Ovary (tissue), 9 donors: ENCODE results near the gene SWSAP1. TPM values are rescaled to one million over a fixed set of nuclear protein-coding genes. Genes with fewer than 3 reads are reported as not detected.
"Not testable (repeated sequence)": the region's sequence is repeated elsewhere in the genome, so short reads cannot be mapped to it uniquely, and the experiment has no call there.

ENCODE experiments used
- DNase-seq, 5 donors: peaks; one replicate each; pipeline ENCODE4 v3.0.0-alpha.2; 2019 to 2020
- H3K27ac ChIP-seq, 2 donors: fragments of 200-600 bp; one replicate each; pipeline versions ENCODE4 v1.5.1 to v1.8.0; 2019 to 2022
- H3K27me3 ChIP-seq: fragments of 200-600 bp; one replicate; pipeline ENCODE4 v1.8.0; 2022
- H3K36me3 ChIP-seq: fragments of 200-600 bp; sonication (generic); one replicate; pipeline ENCODE4 v1.5.1; 2019
- H3K4me1 ChIP-seq: one replicate; pipeline ENCODE4 v1.8.1; 2013; ENCODE audit warnings: mild to moderate bottlenecking, moderate library complexity; ENCODE audit not compliant: insufficient read depth
- H3K4me3 ChIP-seq: fragments of 200-600 bp; sonication (generic); one replicate; pipeline ENCODE4 v1.5.1; 2017
- H3K9me3 ChIP-seq, 2 donors: fragments of 200-600 bp in 1 of 2; sonication (generic) in 1 of 2; one replicate each; pipeline versions ENCODE4 v1.5.1 to v1.8.1; 2013 to 2019; ENCODE audit warnings: mild to moderate bottlenecking in 1 of 2, moderate library complexity in 1 of 2
- EP300 ChIP-seq: sonication (generic); formaldehyde crosslinking; IDR thresholded peaks from one replicate; pipeline ENCODE4 v1.6.1; 2017; ENCODE audit warnings: antibody characterized with exemption
- POLR2A ChIP-seq: fragments of 450-650 bp; IDR thresholded peaks from one replicate; pipeline ENCODE4 v1.6.1; 2017; ENCODE audit warnings: antibody characterized with exemption, mild to moderate bottlenecking, moderate library complexity
- WGBS, 3 donors: extraction: QIAGEN DNeasy Blood & Tissue Kit in 1 of 3; methylation state at CpG; one replicate each; pipeline versions ENCODE4 v1.1.5 to v1.1.7; 2013 to 2017; 5-methylcytosine and 5-hydroxymethylcytosine counted together
- intact Hi-C, 4 donors: fragments of 100-400 bp; cut with DNase I; formaldehyde crosslinking; loops; one replicate each; pipeline versions ENCODE4 v1.11.0 to v1.15.1; 2022 to 2023
- polyA plus RNA-seq, 2 donors: library from polyadenylated mRNA; stranded (reverse); fragments of 200-250 nt in 1 of 2; fragments of 350-450 nt in 1 of 2; fragmentation: Illumina TruSeq in 1 of 2; extraction: RNeasy Lipid Tissue Mini Kit (QIAGEN cat#74804) in 1 of 2; gene quantifications; one replicate each; pipeline ENCODE4 v1.2.3, GENCODE V29; 2013 to 2014
- total RNA-seq, 7 donors: library from RNA; depleted of rRNA in 2 of 7; stranded (reverse); fragments of >200 nt in 2 of 7; fragmentation: NEBNext Ultra II Directional in 3 of 7; extraction: Animal tissue kit (Norgen Biotek cat#: 25700) in 3 of 7; gene quantifications; one replicate each; pipeline versions ENCODE4 v1.1.0 to v1.2.4, GENCODE V29; 2016 to 2023
- TF ChIP-seq, protein P1 (sequence below), 3 donors: fragments of 450-650 bp in 2 of 3; fragments of 200-600 bp in 1 of 3; IDR thresholded peaks; one replicate each; pipeline versions ENCODE4 v1.5.1 to v1.8.0; 2016 to 2022; ENCODE audit warnings: antibody characterized with exemption in 3 of 3, mild to moderate bottlenecking in 1 of 3
- donor health status: DM: no; HTN: no; CAD: no; lungs with moderate emphysema.
- donor health status: DM: no; HTN: no; CAD: no.
- donor health status: Bipolar disorder and iron deficiency.
- donor health status: DM: yes; HTN: yes; CAD: no.
- donor health status: DM: no; HTN: no; CAD: no.
- donor health status: DM: yes; HTN: yes; CAD: no.

SWSAP1 gene
- total and polyA plus RNA-seq, 9 donors = 0.60 to 3.3 (median 2.4) TPM

DNA sequence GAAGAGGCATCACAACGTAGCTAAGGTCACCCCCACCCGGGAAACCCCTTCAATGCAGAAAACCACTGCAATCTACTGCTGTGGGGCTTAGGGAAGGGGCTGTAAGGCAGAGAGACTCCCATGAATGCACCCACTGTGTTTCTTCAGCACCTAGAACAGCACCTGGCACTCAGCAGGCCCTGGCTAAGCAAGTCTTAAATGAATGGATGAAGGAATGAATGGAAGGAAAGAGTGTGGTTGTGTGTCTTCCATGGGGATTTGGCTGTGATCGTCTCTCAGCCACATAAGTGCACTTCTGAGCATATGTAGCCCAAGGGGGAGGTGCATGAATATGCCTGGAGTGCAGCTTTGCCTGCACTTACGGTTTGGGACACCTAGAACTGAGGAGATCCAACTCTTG is 25.3 kb upstream of the SWSAP1 start:
- Histone ChIP-seq H3K36me3 (no peaks in the 10 kb centered on the region), H3K4me3 (no peak overlapping the region), H3K27ac (no peak overlapping the region), H3K27me3 (no peaks in the 10 kb centered on the region), H3K9me3 (no peaks in the 10 kb centered on the region), H3K4me1 (peaks cover 6% of the 10 kb centered on the region)
- intact Hi-C loops = no loop called here
- 92 to 99% (median 95%) methylated on average over 4 of the region's 4 CpGs for WGBS, 3 donors
- no peak for TF ChIP-seq POLR2A
- TF ChIP-seq, protein P1, sequence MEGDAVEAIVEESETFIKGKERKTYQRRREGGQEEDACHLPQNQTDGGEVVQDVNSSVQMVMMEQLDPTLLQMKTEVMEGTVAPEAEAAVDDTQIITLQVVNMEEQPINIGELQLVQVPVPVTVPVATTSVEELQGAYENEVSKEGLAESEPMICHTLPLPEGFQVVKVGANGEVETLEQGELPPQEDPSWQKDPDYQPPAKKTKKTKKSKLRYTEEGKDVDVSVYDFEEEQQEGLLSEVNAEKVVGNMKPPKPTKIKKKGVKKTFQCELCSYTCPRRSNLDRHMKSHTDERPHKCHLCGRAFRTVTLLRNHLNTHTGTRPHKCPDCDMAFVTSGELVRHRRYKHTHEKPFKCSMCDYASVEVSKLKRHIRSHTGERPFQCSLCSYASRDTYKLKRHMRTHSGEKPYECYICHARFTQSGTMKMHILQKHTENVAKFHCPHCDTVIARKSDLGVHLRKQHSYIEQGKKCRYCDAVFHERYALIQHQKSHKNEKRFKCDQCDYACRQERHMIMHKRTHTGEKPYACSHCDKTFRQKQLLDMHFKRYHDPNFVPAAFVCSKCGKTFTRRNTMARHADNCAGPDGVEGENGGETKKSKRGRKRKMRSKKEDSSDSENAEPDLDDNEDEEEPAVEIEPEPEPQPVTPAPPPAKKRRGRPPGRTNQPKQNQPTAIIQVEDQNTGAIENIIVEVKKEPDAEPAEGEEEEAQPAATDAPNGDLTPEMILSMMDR (IDR thresholded peaks at IDR 0.05) = no peak
- no peak for TF ChIP-seq EP300
- DNase-seq = no peak

DNA sequence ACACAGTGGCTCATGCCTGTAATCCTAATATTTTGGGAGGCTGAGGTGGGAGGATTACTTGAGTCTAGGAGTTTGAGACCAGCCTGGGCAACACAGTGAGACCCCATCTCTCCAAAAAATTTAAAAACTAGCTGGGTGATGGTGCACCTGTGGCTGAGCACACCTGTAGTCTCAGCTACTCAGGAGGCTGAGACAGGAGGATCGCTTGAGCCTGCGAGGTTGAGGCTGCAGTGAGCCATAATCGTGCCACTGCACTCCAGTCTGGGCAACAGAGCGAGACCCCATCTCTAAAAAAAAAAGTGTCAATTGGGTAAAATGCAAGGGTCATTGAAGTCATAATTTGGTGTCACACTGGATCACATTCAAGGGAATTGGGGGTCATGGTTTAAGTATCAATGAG is 20.4 kb upstream of the SWSAP1 start:
- H3K4me1 ChIP-seq, H3K27me3 ChIP-seq, H3K27ac ChIP-seq, H3K4me3 ChIP-seq, H3K36me3 ChIP-seq, H3K9me3 ChIP-seq, intact Hi-C loops, DNase-seq: not testable (repeated sequence)
- 94 to 100% (median 100%) methylated on average over 4 of the region's 4 CpGs for WGBS, 3 donors

DNA sequence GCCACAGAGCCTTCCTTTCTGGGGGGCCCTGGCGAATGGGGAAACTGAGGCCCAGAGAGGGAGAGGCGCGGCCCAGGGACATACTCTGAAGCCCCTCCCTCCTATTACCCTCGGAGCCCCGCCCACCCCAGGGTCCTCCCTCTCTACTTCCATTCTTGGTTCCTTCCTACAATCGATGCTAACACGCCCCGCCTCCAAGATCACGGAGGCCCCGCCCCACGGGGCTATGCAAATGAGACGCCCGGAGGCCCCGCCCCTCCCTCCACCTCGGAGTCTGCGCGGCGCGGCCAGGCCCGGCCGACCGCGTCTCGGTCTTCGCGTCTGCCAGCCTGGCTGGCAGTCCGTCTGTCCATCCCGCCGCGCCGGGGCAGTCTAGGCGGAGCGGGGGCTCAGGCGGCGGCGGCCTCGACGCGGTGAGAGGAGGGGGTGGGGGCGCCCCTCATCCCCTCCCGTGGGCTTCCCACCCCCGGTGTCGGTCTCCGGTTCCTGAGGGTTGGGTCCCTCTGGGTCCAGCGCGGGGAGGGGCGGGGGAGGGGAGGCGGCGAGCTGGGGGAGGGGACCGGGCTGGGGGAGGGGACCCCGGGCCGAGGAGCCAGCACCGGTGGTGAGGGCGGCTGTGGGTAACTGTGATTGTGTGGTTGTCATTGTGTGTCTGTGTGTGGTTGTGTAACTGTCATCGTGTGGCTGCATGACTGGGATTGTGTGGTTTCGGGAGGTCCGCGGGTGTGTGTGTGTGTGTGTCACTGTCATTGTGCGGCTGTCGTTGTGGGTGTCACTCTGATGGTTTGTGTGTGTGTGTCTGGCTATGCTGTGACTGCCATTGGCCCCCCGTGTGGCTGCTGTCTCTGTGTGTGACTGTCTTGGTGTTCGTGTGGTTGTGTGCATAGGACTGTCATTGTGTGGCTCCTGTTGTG is 19.0 kb upstream of the SWSAP1 start, which contains the start of gene PLPPR2:
TSS of gene PLPPR2 (plus strand) at position 273 of the 914 bp plus-strand sequence. CDS start 2,242 bp downstream, outside the sequence.
- Histone ChIP-seq H3K4me3 (peak within 1 kb of the TSS; percentile 84), H3K9me3 (no peaks in the 10 kb centered on the region), H3K27me3 (no peaks in the 10 kb centered on the region), H3K4me1 (peaks cover 9% of the 10 kb centered on the region), H3K27ac (peak within 1 kb of the TSS; percentile 51 to 70), H3K36me3 (no peaks in the 10 kb centered on the region)
- TF ChIP-seq POLR2A (peak; percentile 65), EP300 (no peak)
- TF ChIP-seq, protein P1 (IDR thresholded peaks at IDR 0.05) = no peak
- 1 to 4% (median 2%) methylated on average over 37 to 62 of the region's 62 CpGs for WGBS, 3 donors
- intact Hi-C loops = no loop called here
- DNase-seq = peak; percentile 96 to 98 (median 97)

DNA sequence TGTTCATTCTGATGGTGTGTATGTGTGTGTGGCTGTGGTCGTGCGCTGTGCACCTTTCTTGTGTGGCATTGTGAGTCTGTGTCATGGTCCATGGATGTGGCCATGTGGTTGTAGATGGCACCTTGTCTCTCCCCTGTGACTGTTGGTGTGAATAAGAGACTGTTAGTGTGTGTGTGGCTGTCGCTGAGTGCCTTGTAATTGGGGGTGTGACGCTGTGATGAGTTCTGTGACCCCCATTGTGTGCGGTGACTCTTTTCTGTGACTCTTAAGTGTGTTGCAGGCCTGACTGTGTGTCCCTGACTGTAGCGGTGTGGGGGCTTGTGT is 18.4 kb upstream of the SWSAP1 start:
- Histone ChIP-seq H3K27me3 (no peaks in the 10 kb centered on the region), H3K9me3 (no peaks in the 10 kb centered on the region), H3K4me3 (peak overlapping the region; percentile 84), H3K27ac (peak overlapping the region in 1 of 2 donors; percentile 51), H3K36me3 (no peaks in the 10 kb centered on the region), H3K4me1 (peaks cover 9% of the 10 kb centered on the region)
- TF ChIP-seq, protein P1 (IDR thresholded peaks at IDR 0.05) = no peak
- TF ChIP-seq POLR2A = no peak
- TF ChIP-seq EP300 = no peak
- intact Hi-C loops = no loop called here
- DNase-seq = no peak
- 62 to 75% (median 69%) methylated on average over 6 of the region's 6 CpGs for WGBS, 3 donors
